GM20431 (cell line): Measurements from ENCODE around the gene SLC6A11.

Source experiments
- in situ Hi-C: fragments of 300-500 bp; cut with MseI, MboI; formaldehyde crosslinking; loops from one replicate; pipeline ENCODE4 v1.15.0; 2020; ENCODE audit warnings: low sequenced_read_pairs; ENCODE audit not compliant: unreplicated experiment

SLC6A11 gene

GRCh38 chr3:10816019-10816862, at the start of gene SLC6A11:
Gene SLC6A11 (plus strand): TSS chr3:10816228. CDS start chr3:10816266, 38 bp downstream.
- in situ Hi-C loops = no loop called here

GRCh38 chr3:10768708-10769394, 47.2 kb upstream of the SLC6A11 start:
- in situ Hi-C loops = no loop called here

GRCh38 chr3:10770547-10770946, 45.5 kb upstream of the SLC6A11 start:
- in situ Hi-C loops = no loop called here

GRCh38 chr3:10770981-10771380, 45.0 kb upstream of the SLC6A11 start:
- in situ Hi-C loops = no loop called here

GRCh38 chr3:10771486-10772270, 44.4 kb upstream of the SLC6A11 start:
- in situ Hi-C loops = no loop called here

GRCh38 chr3:10772271-10773161, 43.5 kb upstream of the SLC6A11 start:
- in situ Hi-C loops = no loop called here

GRCh38 chr3:10774129-10774670, 41.8 kb upstream of the SLC6A11 start:
- in situ Hi-C loops = no loop called here

- in situ Hi-C loops = no loop called here
Measured at GRCh38 chr3:10774825-10775224, 41.2 kb upstream of the SLC6A11 start.

- in situ Hi-C loops = no loop called here
Measured at GRCh38 chr3:10775259-10775658, 40.8 kb upstream of the SLC6A11 start.

GRCh38 chr3:10775828-10776227, 40.2 kb upstream of the SLC6A11 start:
- in situ Hi-C loops = no loop called here

- in situ Hi-C loops = no loop called here
Measured at GRCh38 chr3:10777627-10778026, 38.4 kb upstream of the SLC6A11 start.

GRCh38 chr3:10778492-10779292, 37.3 kb upstream of the SLC6A11 start:
- in situ Hi-C loops = no loop called here

- in situ Hi-C loops = no loop called here
Measured at GRCh38 chr3:10779293-10779805, 36.7 kb upstream of the SLC6A11 start.

GRCh38 chr3:10780243-10780642, 35.8 kb upstream of the SLC6A11 start:
- in situ Hi-C loops = no loop called here

- in situ Hi-C loops = no loop called here
Measured at GRCh38 chr3:10780922-10781321, 35.1 kb upstream of the SLC6A11 start.

GRCh38 chr3:10781981-10782380, 34.0 kb upstream of the SLC6A11 start:
- in situ Hi-C loops = no loop called here

GRCh38 chr3:10783360-10784351, 32.4 kb upstream of the SLC6A11 start:
- in situ Hi-C loops = no loop called here
